Vagina (tissue), 2 donors: ENCODE results near the gene FBXO17. TPM values are rescaled to one million over a fixed set of nuclear protein-coding genes. Genes with fewer than 3 reads are reported as not detected.
"Not testable (repeated sequence)": the region's sequence is repeated elsewhere in the genome, so short reads cannot be mapped to it uniquely, and the experiment has no call there.

Experiments used
- DNase-seq, 2 donors: peaks; one replicate each; pipeline ENCODE4 v3.0.0-alpha.2; 2017; ENCODE audit errors: extremely low spot score in 2 of 2
- H3K27ac ChIP-seq: fragments of 200-600 bp; sonication (generic); one replicate; pipeline ENCODE4 v1.5.1; 2019
- H3K27me3 ChIP-seq: fragments of 200-600 bp; sonication (generic); one replicate; pipeline ENCODE4 v1.5.1; 2019
- H3K36me3 ChIP-seq, 2 donors: fragments of 200-600 bp; sonication (generic); one replicate each; pipeline ENCODE4 v1.5.1; 2017 to 2019
- H3K4me1 ChIP-seq: fragments of 200-600 bp; sonication (generic); one replicate; pipeline ENCODE4 v1.5.1; 2019
- H3K4me3 ChIP-seq, 2 donors: fragments of 200-600 bp; sonication (generic); 1 replicate in 1 of 2; 2 replicates in 1 of 2; pipeline ENCODE4 v1.5.1; 2016 to 2019
- H3K9me3 ChIP-seq: fragments of 200-600 bp; sonication (generic); one replicate; pipeline ENCODE4 v1.5.1; 2019
- POLR2A ChIP-seq, 2 donors: fragments of 450-650 bp; IDR thresholded peaks; one replicate each; pipeline ENCODE4 v1.6.1; 2017; ENCODE audit warnings: antibody characterized with exemption in 2 of 2, mild to moderate bottlenecking in 2 of 2, moderate library complexity in 2 of 2
- POLR2AphosphoS5 ChIP-seq, 2 donors: sonication (generic); formaldehyde crosslinking; IDR thresholded peaks; one replicate each; pipeline ENCODE4 v1.9.0; 2017; ENCODE audit warnings: antibody characterized with exemption in 2 of 2, mild to moderate bottlenecking in 2 of 2, low read depth in 1 of 2; ENCODE audit not compliant: insufficient read depth in 1 of 2
- intact Hi-C: fragments of 100-400 bp; cut with DNase I; formaldehyde crosslinking; loops from one replicate; pipeline ENCODE4 v1.15.1; 2023
- total RNA-seq: library from RNA; depleted of rRNA; stranded (reverse); fragments of >200 nt; gene quantifications from one replicate; pipeline ENCODE4 v1.2.3, GENCODE V29; 2016
- TF ChIP-seq, protein P1 (sequence below), 3 experiments: fragments of 450-650 bp in 2 of 3; fragments of 200-600 bp in 1 of 3; sonication (generic) in 1 of 3; IDR thresholded peaks; one replicate each; pipeline ENCODE4 v1.5.1; 2017 to 2019; ENCODE audit warnings: antibody characterized with exemption in 3 of 3, mild to moderate bottlenecking in 2 of 3, moderate library complexity in 2 of 3

The FBXO17 gene
- total RNA-seq, 1 donor from 2014 or later: 44.0 TPM

GRCh38 chr19:38974624-38975213 lies 823 bp downstream of the FBXO17 start:
- Histone ChIP-seq H3K27ac (peak overlapping the region; percentile 95), H3K4me3 (peak overlapping the region; percentile 52 to 64), H3K27me3 (no peaks in the 10 kb centered on the region), H3K4me1 (peaks cover 36% of the 10 kb centered on the region), H3K36me3 (no peaks in the 10 kb centered on the region), H3K9me3 (no peaks in the 10 kb centered on the region)
- intact Hi-C loops: no loop called here
- TF ChIP-seq POLR2A (IDR thresholded peaks at IDR 0.05) (no peak), POLR2AphosphoS5 (IDR thresholded peaks at IDR 0.05; ENCODE audit: insufficient read depth in 1 of 2, low read depth in 1 of 2) (no peak)
- TF ChIP-seq, protein P1, sequence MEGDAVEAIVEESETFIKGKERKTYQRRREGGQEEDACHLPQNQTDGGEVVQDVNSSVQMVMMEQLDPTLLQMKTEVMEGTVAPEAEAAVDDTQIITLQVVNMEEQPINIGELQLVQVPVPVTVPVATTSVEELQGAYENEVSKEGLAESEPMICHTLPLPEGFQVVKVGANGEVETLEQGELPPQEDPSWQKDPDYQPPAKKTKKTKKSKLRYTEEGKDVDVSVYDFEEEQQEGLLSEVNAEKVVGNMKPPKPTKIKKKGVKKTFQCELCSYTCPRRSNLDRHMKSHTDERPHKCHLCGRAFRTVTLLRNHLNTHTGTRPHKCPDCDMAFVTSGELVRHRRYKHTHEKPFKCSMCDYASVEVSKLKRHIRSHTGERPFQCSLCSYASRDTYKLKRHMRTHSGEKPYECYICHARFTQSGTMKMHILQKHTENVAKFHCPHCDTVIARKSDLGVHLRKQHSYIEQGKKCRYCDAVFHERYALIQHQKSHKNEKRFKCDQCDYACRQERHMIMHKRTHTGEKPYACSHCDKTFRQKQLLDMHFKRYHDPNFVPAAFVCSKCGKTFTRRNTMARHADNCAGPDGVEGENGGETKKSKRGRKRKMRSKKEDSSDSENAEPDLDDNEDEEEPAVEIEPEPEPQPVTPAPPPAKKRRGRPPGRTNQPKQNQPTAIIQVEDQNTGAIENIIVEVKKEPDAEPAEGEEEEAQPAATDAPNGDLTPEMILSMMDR (IDR thresholded peaks at IDR 0.05): no peak
- no peak for DNase-seq

DNA sequence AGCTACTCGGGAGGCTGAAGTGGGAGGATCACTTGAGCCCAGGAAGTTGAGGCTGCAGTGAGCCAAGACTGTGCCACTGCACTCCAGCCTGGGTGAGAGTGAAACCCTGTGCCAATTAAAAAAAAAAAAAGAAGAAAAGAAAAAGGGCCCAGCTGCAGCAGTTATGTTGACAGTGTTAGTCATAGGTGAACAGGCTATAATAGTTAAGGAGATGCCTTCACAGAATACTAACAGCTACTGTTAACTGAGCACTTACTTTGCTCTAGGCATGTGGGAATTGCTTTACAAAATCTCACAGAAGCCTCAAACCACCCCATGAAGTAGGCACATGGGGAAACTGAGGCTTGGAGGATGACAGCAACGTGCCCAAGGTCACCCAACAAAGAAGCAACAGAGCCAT lies 3.9 kb downstream of the FBXO17 start:
- Histone ChIP-seq H3K36me3 (no peaks in the 10 kb centered on the region), H3K4me1 (peaks cover 36% of the 10 kb centered on the region), H3K27ac (no peak overlapping the region), H3K27me3 (no peaks in the 10 kb centered on the region), H3K9me3 (no peaks in the 10 kb centered on the region), H3K4me3 (no peak overlapping the region)
- DNase-seq: no peak
- no peak for TF ChIP-seq POLR2A (IDR thresholded peaks at IDR 0.05)
- TF ChIP-seq POLR2AphosphoS5 (IDR thresholded peaks at IDR 0.05; ENCODE audit: insufficient read depth in 1 of 2, low read depth in 1 of 2): no peak
- TF ChIP-seq, protein P1 (IDR thresholded peaks at IDR 0.05): no peak
- intact Hi-C loops: no loop called here

DNA sequence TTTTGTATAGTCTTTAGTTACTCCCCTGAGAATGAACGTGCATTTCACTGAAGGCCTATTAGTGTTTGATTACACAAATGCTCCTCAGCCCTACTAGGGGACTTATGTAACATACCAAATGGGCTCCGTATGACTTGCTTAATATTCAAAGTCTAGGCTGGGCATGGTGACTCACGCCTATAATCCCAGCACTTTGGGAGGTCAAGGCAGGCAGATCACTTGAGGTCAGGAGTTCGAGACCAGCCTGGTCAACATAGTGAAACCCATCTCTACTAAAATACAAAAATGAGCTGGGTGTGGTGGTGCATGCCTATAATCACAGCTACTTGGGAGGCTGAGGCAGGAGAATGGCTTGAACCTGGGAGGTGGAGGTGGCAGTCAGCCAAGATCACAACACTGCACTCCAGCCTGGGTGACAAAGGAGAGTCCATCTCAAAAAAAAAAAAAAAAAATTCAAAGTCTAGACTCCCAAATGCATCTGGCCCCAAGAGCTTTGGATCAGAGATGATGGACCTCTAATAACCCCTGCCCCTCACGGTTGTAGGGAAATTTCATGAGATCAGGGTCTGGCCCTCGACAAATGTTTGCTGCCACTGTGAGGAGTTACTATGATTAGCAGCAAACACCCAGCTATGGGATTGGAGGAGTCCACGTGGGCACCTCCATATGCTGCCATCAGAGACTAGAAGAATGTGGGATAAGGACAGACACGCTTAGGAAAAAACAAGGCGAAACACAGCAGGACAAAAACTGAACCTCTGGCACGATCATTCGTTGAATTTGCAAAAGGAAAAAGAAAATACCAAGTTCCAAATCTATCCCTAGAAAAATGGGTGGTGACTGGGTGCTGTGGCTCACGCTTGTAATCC lies 4.6 kb downstream of the FBXO17 start:
- H3K4me3 ChIP-seq: no peak overlapping the region
- H3K4me1 ChIP-seq: peaks cover 29% of the 10 kb centered on the region
- H3K9me3 ChIP-seq: no peaks in the 10 kb centered on the region
- DNase-seq: no peak
- H3K27me3 ChIP-seq: no peaks in the 10 kb centered on the region
- no peaks in the 10 kb centered on the region for H3K36me3 ChIP-seq
- intact Hi-C loops: no loop called here
- H3K27ac ChIP-seq: no peak overlapping the region
- TF ChIP-seq POLR2AphosphoS5 (IDR thresholded peaks at IDR 0.05; ENCODE audit: insufficient read depth in 1 of 2, low read depth in 1 of 2): no peak
- TF ChIP-seq, protein P1 (IDR thresholded peaks at IDR 0.05): no peak
- TF ChIP-seq POLR2A (IDR thresholded peaks at IDR 0.05): no peak

DNA sequence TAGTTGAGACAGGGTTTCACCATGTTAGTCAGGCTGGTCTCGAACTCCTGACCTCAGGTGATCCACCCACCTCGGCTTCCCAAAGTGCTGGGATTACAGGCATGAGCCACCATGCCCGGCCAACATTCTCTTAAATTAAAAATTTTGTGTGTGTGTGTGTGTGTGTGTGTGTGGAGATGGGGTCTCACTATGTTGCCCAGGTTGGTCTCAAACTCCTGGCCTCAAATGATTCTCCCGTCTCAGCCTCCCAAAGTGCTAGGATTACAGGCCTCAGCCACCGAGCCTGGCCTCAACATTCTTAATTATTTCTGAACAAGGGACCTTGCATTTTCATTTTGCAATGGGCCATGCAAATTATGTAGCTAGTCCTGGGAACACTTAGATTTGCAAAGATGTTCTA lies 9.4 kb downstream of the FBXO17 start:
- H3K4me3 ChIP-seq, H3K36me3 ChIP-seq, H3K27me3 ChIP-seq, H3K27ac ChIP-seq, H3K9me3 ChIP-seq, DNase-seq, H3K4me1 ChIP-seq, intact Hi-C loops: not testable (repeated sequence)

- no peak overlapping the region for H3K27ac ChIP-seq
- H3K36me3 ChIP-seq: no peaks in the 10 kb centered on the region
- no peaks in the 10 kb centered on the region for H3K27me3 ChIP-seq
- DNase-seq: no peak
- no peaks in the 10 kb centered on the region for H3K4me1 ChIP-seq
- no peaks in the 10 kb centered on the region for H3K9me3 ChIP-seq
- H3K4me3 ChIP-seq: no peak overlapping the region
- intact Hi-C loops: no loop called here
- no peak for TF ChIP-seq POLR2AphosphoS5 (IDR thresholded peaks at IDR 0.05; ENCODE audit: insufficient read depth in 1 of 2, low read depth in 1 of 2)
- TF ChIP-seq, protein P1 (IDR thresholded peaks at IDR 0.05): no peak
- no peak for TF ChIP-seq POLR2A (IDR thresholded peaks at IDR 0.05)
These were observed 10.8 kb downstream of the FBXO17 start for GRCh38 chr19:38964738-38965137.
